Vagina (tissue), 2 donors: ENCODE measurements around the gene CTU2.

Experiments
- POLR2A ChIP-seq, 2 donors: fragments of 450-650 bp; IDR thresholded peaks; one replicate each; pipeline ENCODE4 v1.6.1; 2017; ENCODE audit warnings: antibody characterized with exemption in 2 of 2, mild to moderate bottlenecking in 2 of 2, moderate library complexity in 2 of 2
- POLR2AphosphoS5 ChIP-seq, 2 donors: sonication (generic); formaldehyde crosslinking; IDR thresholded peaks; one replicate each; pipeline ENCODE4 v1.9.0; 2017; ENCODE audit warnings: antibody characterized with exemption in 2 of 2, mild to moderate bottlenecking in 2 of 2, low read depth in 1 of 2; ENCODE audit not compliant: insufficient read depth in 1 of 2
- TF ChIP-seq, protein P1 (sequence below), 3 experiments: fragments of 450-650 bp in 2 of 3; fragments of 200-600 bp in 1 of 3; sonication (generic) in 1 of 3; IDR thresholded peaks; one replicate each; pipeline ENCODE4 v1.5.1; 2017 to 2019; ENCODE audit warnings: antibody characterized with exemption in 3 of 3, mild to moderate bottlenecking in 2 of 3, moderate library complexity in 2 of 3

DNA sequence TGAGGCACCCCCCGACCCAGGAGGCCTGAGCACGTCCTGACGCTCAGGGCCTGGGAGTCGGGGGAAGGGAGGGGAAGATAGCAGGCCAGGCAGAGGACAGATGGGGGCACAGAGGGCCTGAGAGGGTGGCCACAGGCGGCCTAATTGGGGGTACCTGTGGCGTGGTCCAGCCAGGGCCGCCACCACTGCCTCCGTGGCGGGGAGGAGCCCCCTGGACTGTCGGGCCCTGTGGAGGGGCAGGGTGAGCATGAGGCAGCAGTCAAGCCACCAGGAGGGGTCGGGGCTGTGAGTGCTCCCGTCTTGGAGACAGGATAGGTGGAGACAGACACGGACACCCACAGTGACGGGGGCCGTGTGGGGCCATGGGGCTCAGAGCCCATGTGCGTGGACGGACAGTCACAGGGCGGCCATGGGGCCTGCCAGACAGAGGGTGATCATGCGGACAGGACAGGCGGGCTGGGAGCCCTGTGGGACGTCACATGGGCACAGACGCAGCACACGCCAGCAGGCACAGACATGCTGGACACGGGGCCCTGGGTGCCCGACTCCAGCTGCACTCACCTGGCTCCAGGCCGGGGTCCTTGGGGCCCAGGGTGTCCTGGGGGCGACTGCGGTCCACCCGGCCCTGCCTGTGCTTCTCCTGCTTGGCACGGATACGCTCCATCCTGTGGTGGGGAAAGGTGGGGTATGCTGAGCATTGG lies 18.7 kb downstream of the CTU2 start:
- TF ChIP-seq, protein P1, sequence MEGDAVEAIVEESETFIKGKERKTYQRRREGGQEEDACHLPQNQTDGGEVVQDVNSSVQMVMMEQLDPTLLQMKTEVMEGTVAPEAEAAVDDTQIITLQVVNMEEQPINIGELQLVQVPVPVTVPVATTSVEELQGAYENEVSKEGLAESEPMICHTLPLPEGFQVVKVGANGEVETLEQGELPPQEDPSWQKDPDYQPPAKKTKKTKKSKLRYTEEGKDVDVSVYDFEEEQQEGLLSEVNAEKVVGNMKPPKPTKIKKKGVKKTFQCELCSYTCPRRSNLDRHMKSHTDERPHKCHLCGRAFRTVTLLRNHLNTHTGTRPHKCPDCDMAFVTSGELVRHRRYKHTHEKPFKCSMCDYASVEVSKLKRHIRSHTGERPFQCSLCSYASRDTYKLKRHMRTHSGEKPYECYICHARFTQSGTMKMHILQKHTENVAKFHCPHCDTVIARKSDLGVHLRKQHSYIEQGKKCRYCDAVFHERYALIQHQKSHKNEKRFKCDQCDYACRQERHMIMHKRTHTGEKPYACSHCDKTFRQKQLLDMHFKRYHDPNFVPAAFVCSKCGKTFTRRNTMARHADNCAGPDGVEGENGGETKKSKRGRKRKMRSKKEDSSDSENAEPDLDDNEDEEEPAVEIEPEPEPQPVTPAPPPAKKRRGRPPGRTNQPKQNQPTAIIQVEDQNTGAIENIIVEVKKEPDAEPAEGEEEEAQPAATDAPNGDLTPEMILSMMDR (IDR thresholded peaks at IDR 0.05) = no peak
- TF ChIP-seq POLR2AphosphoS5 (IDR thresholded peaks at IDR 0.05; ENCODE audit: insufficient read depth in 1 of 2, low read depth in 1 of 2) (no peak), POLR2A (IDR thresholded peaks at IDR 0.05) (no peak)
